Kasumi-1 (cell line): ENCODE data around the gene FEZ2.

Experiments
- DNase-seq, 2 experiments: peaks; one replicate each; lab custom pipeline; 2025; lab: John Stamatoyannopoulos, UW

The FEZ2 gene

DNA sequence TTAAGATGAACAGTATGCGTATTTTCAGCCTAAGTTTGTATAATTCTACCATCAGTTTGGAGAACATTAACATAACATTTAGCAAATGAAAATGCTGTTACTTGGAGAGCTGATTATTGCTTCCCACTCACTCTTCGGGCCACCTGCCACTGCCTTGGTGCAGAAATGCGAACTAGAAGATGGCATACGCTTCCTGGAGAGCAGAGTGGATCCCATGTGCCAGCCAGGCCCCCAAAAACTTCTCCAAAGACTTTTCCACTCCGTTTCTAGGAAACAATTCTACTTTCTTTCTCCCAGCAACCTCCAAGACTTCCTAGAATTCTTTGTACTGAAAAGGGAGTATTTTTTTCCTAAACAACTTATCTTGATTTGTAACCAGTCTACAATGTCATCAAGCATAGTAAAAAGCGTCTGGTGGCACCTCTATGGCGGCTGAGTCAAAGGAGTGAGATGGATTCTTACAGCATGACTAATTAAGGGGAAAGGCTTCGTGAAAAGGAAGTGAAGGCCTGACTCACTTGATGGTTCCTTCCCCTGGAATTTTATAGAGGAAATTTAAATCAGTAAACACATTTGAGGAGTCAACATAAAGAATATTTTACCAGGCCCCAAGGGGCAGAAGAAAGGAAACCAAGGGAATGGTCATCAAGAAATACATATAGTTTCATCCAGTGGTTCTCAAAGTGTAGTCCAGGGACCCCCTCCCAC lies 36.6 kb downstream of the FEZ2 start:
- peak; percentile 24 to 27 for DNase-seq

DNA sequence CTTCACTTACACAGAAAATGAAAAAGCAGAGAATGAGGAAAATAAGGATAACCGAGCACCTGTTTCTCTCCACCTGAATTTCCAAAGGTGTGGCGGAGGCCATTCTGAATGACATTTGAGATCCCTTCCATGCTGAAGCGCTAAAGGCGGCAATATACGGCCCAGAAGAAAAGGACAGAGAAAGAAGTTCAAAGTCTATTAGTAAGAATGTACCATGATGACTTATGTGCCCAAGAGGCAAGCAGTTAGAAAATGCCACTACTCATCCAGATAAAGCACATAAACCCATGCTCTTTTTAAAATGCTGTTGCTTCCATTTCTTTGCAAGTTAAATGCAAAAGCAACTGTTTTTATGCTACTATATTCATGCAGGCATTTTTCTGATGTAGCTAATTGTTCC lies 37.2 kb downstream of the FEZ2 start:
- DNase-seq = no peak

DNA sequence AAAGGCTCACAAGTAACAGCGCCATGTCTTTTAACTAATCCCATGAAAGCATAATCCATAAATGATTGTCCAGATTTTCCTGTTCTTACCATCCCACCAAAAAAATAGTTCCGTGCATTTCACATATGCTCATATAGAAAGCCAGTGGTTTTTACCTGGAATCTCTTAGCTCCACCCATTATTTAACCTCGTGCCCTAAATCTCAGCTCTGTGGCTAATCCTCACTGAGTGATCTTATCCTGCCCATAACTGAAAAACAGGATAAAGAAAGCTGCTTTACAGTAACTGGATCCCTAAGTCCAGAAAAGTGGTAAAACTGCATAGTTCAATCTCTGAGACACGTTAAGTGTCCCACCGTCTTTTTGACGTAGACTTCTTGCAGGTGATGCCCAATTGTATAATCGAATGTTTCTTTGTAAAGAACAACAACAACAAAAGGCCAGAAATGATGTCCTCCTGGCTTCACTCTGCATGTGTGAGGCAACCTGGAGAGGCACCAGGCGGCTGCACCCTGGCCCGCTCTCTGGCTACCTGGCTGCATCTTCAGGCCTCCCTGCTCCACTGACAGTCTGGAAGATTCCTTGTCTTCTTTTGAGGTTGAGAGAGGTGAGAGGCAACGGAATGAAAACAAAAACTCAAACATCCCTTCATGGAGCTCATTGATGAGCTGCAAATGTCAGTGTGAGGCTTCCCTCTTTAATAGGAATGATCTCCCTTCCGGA lies 38.6 kb downstream of the FEZ2 start:
- DNase-seq = no peak

DNA sequence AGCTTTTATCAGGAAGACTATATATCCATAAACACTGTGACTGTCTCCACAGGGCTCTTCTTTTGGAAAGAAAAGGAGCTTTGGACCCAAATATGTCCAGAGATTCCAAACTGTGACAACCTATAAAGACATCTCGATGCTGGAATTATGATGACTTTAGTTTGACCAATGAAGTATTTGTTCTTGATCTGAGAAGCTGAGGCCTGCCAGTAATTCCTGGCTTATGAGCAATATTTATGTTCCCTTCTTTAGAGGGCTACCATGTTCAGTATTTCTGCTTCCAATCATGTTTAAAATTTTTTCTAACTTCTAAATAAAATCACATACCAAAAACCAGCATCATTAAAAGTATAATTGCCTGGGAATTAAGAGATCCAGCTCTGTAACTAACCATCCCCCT lies 41.1 kb downstream of the FEZ2 start:
- DNase-seq = no peak

DNA sequence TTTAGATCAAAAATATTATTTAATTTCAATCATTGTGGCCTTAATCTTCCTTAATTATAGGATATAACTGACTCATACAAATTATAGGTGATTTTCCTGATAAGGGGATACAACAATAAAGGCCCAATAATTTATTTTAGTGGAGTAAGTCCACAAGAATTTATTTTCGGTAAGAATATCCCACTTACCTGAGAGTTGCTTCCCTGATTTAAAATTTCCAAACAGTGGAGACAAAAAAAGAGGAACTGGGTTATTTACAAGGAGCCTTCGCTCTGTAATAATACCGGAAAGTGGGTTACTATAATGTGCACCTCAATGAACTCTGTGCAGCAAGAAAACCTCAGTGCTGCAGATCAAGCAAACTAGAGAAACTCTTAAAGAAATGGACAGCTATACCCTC lies 42.2 kb downstream of the FEZ2 start:
- DNase-seq = no peak

DNA sequence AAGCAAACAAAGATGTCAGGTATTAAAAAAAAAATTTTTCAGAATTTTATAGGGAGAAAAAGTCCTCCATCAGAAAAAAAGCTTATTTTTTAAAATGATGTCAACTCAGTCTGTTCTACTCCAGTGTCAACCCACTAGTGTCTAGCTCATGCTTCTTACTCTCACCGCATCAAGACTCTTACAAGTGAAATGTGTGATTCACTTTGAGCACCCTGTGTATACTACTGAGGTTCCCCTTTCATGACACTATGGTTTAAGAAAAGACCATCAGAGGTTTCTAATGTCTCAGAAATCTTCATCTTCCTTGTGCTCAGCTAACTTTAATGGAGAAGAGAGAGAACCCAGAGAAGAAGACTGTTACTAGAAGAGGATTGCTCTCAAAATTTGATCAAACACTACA lies 43.4 kb downstream of the FEZ2 start:
- no peak for DNase-seq

DNA sequence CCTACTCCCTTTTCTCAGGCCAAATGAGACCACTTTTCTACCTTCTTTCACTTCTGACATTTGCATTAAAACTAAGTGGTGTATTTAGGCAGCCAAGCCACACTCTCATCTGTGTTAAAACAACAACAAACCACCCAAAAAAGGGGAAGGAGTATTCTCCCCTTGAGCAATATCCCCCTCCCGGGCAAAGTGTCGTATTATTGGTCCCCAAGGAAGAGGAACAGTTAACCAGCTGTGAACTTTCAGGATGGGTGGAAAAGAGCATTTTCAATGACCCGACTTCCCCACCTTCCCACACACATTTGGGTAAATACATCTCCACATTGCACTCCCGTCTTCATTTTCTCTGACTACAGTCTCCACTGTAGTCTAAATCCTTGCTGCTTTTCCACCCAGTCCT lies 44.3 kb downstream of the FEZ2 start:
- DNase-seq = peak; percentile 50 to 53

DNA sequence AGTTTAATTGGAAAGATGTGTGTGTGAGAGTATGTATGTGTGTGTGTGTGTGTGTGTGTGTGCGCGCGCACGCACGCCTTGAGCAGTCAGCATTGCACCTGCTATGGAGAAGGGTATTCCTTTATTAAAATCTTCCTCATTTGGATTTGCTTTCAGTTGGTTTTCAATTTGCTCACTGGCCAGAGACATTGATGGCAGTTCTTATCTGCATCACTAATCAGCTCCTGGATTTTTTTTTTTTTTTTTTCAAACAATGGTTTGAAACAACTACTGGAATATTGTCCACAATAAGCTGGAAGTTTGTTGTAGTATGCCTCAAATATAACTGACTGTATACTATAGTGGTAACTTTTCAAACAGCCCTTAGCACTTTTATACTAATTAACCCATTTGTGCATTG lies 48.0 kb downstream of the FEZ2 start:
- DNase-seq = no peak

DNA sequence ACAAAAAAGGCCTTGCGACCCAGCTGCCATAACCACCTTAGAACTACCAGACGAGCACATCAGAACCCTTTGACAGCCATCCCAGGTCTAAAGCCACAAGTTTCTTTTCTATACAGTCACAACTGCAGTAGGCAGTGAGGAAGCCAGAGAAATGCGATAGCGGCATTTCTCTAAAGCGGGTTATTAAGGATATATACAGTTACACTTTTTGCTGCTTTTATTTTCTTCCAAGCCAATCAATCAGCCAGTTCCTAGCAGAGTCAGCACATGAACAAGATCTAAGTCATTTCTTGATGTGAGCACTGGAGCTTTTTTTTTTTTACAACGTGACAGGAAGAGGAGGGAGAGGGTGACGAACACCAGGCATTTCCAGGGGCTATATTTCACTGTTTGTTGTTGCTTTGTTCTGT lies 48.8 kb downstream of the FEZ2 start:
- no peak for DNase-seq

DNA sequence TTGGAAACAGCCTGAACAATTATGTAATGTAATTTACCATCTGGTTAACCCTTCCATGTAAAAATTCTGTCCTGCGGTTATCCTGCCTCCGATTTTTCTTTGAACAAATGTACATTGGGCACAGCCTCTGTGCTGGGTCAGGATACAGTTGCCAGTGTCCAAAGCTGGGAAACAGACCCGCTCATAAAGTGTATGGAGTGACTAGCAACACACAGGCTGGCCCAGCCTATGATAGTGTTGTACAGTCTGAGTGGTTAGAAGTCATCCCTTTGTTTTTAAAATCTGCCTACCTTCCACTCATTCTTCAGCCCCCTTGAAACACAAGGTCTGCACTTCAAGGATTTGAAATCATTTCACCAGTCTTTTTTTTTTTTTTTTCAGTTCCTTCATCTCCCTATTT lies 50.1 kb downstream of the FEZ2 start:
- DNase-seq = no peak

DNA sequence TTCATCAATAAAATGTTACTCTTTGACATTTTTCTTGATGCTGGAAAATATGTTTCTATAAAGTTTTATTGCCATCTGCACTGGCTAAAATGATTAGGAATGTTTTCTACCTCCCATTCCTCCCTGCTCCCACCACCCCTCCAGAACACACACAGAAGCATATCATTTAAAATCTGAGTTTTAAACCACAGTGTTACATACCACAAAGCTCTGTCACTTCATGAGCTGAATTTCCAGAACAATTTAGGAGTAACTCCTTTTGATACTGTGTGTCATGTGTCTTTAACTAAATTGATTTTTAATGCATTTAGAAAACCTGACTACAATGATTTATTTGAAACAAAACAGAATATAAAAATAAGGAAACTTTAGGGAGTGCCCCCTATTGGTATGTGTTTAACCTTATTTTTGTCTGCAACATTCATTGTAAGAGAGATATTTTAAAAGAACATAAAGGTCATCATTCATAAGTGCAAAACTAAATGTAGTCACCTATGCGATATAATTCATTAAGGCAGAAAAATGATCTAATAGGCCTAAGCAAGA lies 52.0 kb downstream of the FEZ2 start:
- DNase-seq = no peak

DNA sequence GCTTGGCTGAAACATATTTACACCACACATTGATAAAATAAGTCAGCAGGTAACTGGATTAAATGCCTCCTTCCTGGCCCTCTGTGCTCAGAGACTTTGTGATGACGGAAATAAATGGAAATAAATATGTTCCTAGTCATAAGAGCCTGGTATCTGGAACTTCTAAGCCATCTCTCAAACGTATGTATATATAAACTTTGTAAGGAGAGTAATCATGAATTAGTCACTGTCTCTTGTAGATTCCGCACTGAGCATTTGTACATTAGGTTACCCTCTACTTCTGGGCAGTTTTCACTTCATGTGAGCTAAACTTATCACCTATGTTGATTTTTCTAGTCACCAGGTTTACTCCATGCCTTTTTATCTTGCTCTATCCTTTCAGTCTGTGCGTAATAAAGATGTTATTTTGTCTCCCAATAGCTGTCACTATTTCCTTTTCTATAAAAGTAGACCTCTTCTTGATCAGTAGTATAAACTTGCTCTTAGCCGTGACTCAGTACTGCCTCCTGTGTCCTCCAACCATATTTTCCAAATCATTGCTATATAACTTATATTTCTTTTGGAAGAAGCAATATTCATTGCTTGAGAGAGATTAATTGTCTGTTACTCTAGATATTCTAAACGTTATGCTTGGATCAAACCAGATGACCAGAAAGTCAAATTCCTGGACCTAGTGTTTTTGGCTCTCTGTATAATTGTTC lies 53.2 kb downstream of the FEZ2 start:
- no peak for DNase-seq

DNA sequence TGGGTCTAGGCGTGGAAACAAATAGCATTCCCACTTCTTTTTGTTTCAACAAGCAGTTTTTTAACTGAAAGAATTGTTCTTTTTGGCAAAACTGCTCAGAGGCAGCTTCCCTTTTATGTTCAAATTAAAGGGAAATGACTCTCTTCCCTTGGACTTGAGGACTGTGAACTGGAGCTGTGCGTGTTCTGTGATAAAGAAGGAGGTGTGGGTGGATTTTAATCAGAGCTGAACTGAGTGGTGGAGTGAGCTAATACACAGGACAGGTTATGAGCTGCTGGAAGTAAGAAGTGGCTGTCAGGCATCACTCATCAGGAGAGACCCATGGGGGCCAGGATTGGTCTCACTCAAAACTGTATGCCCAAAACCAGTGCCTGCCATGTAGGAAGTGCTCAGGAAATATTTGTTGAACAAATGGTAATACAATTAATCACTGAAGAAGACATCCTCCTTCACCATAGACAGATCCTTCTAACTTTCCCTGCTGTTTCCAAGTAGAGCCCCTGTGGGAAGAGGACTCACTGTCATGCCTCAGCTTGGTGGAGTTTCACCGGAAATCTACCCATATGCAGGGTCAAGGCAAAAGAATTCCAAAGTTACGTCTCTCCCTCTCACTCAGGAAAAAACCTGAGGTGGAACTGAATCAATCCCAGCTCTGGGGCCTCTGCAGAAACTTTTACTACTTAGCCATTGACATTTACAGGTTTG lies 55.9 kb downstream of the FEZ2 start:
- DNase-seq = peak in 1 of 2 experiments; percentile 11

DNA sequence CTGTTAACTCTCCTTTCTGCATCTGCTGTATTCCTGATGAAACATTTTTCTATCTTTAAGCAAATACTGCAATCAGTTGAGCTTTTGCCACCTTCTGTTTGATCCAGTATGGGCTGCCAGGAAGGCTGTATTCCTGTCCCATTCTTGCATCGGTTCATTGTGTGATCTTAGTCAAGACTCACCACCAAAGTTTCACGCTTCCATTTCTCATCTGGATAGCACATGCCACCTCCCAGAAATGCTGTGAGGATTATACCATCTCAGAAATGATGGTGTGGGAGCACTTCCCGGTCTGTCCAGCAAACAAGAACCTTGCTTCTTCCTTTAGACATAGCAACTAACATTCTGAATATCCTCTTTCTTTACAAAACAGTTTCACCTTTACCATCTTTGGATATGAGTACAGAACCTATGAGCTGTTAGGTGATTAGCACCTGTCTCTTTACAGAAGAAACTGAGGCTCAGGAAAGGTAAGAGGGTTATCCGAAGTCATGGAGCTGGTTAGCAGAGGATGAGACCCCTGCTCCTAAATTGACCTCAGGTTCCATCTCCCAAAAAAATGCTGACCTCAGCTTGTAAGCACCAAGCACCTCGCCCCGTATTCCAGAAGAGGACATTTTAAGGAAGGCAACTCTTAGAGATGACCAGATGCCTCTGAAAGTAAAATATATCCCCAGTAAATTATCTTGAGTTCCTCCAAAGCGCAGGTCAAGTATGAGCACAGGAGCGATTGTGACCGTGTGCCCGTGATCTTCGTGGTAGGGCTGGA lies 56.8 kb downstream of the FEZ2 start:
- no peak for DNase-seq

DNA sequence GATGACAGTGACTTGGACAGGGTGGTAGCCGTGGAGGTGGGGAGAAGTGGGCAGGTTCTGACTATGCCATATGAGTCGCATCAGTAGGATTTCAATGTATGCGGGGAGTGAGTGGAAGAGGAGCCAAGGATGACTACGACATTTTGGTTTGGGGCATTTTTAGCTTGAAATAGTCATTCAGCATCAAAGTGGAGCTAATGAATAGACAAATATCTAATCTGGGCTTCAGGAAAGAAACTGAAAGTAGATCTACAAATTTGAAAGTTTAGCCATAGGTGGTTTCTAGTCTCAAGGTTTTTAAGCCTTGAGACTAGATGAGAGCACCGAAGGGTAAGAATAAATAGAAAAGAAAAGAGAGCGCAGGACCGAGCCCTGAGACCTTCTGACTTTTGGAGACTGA lies 58.3 kb downstream of the FEZ2 start:
- no peak for DNase-seq

DNA sequence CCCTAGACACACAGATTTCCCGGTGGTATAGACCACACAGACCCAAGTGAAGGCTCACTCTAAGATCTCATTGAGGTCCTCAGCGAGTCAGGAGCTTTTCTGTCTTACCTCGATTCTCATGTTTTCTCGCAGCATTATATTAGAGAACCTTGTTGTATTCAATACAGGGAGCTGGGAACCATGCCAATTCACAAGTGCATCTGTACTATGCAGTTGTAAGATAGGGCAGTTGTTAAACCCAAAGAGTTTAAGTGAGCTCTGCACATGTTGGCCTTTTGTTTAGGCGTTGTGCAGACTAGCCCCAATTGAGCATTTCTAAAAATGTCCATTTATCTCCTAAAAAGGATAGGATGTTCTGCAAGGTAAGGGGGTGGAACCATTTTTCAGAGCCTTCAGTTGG lies 59.6 kb downstream of the FEZ2 start:
- DNase-seq = no peak

DNA sequence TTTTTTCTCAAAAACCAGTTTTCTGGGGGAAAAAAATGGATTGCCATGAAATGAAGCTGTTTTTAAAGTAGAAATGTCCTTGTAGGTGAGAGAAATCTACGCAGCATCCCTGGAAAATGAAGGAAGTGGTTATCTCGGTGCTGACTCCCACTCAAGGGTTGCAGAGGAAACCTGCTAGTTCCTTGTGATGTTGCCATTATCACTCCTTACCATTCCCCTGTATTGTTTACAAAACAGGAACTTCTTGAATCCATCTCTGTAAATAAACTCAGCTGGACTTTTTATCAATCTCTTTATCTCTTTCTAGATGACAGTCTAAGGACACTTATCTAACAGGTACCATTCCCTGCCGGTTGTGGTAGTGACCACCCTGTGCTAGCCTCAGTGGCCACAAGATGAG lies 61.2 kb downstream of the FEZ2 start:
- DNase-seq = no peak

DNA sequence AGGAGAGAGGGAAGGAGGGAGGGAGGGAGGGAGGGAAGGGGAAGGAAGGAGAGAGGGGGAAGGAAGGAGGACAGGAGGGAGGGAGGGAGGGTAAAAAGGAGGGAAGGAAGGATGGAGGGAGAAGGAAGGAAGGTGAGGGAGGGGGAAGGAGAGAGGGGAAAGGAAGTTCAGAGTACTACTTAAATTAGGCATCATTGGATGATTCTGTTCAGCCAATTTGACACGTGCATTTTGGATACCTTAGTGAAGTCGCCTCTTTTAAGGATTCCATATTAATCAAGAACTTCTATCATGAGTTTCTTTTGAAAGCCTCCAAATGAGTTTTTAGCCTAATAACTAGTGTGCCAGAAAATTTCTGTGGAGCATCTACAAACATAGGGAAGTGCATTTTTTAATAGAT lies 62.9 kb downstream of the FEZ2 start:
- no peak for DNase-seq

DNA sequence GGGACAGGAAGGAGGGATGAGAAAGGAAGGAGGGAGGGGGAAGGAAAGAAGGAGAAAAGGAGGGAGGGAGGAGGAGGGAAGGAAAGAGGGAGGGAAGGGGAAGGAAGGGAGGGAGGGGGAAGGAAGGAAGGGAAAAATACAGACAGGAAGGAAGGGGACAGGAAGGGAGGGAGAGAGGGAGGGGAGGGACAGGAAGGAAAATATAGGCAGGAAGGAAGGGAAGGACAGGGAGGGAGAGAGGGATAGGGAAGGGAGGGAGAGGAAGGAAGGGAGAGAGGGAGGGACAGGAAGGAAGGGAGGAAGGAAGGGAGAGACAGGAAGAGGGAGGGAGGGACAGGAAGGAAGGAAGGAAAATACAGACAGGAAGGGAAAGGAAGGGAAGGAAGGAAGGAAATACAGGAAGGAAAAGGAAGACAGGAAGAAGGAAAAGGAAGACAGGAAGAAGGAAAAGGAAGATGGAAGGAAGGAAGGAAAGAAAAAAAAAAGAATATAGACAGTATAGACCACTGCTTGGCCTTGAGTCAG lies 63.6 kb downstream of the FEZ2 start:
- no peak for DNase-seq

DNA sequence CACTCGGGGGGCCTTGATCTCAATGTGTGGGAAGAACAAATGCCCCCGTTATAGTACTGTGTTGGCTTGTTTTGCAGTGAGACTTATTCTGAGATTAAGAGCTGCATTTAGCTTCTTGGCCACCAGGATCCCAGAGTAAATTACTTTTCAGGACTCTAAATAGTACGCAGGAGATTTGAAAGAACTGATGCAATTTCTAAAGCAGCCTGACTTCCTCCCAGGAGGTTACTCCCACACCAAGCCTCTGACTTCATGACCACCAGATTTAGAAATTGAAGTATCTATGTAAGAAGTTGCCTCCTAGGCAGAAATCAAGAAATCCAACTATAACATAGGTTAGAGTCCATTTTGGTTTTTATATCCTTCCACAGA lies 67.0 kb downstream of the FEZ2 start:
- peak; percentile 61 to 75 for DNase-seq
